Measurements from ENCODE around the gene TRMT2B. TPM values are rescaled to one million over a fixed set of nuclear protein-coding genes. Genes with fewer than 3 reads are reported as not detected.

TRMT2B gene, protein sequence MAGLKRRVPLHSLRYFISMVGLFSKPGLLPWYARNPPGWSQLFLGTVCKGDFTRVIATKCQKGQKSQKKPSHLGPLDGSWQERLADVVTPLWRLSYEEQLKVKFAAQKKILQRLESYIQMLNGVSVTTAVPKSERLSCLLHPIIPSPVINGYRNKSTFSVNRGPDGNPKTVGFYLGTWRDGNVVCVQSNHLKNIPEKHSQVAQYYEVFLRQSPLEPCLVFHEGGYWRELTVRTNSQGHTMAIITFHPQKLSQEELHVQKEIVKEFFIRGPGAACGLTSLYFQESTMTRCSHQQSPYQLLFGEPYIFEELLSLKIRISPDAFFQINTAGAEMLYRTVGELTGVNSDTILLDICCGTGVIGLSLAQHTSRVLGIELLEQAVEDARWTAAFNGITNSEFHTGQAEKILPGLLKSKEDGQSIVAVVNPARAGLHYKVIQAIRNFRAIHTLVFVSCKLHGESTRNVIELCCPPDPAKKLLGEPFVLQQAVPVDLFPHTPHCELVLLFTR
- 7.5 and 12.7 TPM in 2 replicates for total RNA-seq

DNA sequence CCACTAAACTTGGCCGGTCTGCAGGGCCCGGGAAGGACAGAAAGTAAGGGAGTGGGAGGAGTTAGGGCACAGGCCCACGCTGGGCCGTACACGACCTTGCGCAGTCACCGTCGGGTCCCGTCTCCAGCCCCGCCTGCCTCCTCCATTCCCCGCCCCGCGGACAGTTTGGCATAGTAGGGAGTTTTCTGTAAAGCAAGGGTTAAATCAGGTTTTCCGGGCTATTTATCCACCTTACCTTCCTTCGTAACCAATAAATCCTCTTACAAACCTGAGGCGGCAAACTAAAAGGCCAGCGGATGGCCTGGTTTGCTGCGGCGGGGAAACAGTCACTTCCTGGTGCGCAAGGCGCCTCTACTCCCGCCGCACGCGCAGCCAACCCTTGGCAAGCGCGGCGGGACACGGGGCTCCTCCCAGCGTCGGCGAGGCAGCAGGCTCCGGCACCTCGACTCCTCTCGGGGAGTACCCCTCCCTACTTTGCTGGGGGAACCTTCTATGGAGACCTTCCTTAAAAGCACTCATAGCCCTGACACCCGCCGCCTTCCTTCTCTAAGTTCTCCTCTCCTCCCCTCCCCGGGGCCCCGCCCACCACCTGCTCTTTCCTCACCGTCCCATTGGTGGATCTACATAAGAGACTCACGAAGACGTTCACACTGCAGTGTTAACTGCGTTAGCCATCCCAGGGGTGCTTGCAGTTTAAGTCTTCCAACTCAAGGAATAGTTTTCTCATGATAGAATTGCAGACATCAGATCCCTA is at the start of gene TRMT2B:
Gene TRMT2B, minus strand, starts transcription at position 563 of the 754 bp plus-strand sequence. CDS start 9,822 bp downstream, outside the sequence.

DNA sequence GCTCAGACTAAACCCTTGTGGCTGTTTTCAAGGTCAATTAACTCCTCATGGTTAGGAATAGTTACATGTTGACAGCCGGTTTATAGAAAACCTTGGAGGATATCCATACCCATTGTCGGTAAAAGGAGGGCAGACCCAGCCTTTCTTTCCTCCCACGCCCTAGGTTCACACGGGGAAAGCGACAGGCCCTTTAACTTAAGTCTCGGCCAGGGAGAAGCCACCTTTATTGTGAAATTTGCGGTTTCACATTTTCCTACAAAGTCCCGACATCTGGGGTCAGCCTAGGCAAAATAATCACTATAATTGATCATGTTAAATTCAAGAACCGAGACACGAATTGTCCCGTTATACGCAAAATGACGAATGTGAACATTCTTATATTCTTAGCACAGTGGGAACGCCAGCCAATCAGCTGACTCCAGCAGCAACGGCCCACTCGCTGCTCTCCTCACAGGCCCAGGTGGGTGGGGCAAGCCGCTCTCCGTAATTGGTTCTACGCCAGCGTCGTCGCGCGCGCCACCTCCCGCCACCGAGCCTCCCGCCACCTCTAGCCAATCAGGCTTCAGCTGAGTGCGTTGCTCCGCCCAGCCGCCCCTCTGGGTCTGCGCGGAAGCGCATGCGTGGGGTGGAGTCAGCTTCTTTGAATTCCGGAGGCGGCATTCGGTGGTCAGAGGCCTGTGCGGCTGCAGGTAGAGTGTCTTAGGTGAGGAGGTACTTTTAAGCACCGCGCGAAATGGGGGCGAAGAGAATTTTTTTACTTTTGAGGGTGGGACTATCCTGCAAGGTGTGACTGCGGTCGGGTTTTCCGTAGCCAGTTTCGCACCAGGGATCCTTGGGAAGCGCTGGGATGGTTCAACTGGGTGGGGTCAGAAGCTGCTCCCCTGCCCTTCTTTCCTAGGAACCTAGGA is 45.9 kb upstream of the TRMT2B start, which contains the start of gene CENPI:
Gene CENPI, plus strand, starts transcription at position 659 of the 908 bp plus-strand sequence. CDS start 2,867 bp downstream, outside the sequence.

DNA sequence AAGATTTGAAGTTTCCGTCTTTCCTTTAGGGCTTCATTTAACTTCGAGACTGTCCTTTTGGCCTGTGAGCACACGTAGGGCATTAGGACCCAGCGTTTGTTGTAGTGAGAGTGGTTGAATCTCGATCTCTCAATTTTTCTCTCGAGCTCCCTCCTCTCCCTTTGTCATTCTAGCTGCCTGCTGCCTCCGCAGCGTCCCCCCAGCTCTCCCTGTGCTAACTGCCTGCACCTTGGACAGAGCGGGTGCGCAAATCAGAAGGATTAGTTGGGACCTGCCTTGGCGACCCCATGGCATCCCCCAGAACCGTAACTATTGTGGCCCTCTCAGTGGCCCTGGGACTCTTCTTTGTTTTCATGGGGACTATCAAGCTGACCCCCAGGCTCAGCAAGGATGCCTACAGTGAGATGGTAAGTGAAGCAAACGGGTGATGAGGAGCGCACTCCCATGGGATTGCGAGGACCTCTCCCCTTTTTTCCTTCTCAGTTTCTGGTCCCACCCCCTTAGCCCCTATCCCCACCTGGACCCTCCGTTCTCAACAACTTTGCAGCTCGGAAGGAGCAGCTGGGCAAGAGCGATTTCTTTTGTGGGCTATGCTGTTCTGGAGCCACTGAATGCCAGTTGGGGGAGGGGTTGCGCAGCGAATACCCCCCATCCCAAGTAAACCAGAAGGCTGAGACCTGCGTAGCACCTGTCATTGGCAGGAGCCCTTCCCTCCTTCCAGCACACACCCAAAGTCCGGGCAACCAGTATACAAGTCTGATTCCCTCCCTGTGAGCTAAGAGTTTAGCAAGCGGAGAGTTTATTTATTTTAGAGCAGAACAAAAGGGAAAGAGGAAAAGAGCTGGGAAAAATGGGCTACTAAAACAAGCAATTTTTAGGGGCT is 27.0 kb upstream of the TRMT2B start, which contains the start of gene TMEM35A:
Gene TMEM35A, plus strand, starts transcription at position 164 of the 883 bp plus-strand sequence. Its CDS starts 124 bp downstream, at position 288.

DNA sequence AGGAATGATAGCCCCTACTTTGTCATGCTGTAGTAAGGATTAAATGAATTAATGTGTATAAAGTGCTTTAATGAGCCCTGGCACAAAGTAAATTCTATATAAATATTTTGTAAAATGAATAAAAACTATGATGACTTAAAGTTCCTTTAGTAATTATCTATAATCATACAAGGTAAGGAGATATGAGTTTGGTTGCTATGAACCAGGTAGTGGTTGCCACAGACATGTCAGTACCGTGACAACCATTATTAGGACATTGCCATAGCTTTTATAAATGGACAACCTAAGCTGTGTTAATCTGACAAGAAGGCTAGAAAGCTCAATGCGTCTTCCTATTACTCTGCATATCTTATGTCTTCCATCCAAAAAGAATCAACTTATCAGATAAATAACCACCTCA is 82.5 kb downstream of the TRMT2B start, which contains the start of gene ARL13A:
Gene ARL13A, plus strand, starts transcription at position 301 of the 400 bp plus-strand sequence. CDS start 3,982 bp downstream, outside the sequence.

Other genes starting within 250 kb of the TRMT2B start
- gene CSTF2, start 231.7 kb downstream of the TRMT2B start, total RNA-seq, result 10.2 and 18.1 TPM in 2 replicates
- gene NOX1, start 177.8 kb downstream of the TRMT2B start, total RNA-seq, result 0.11 TPM in 1 of 2 replicates, not detected in the other
- gene XKRX, start 123.2 kb downstream of the TRMT2B start, total RNA-seq, result 0.79 TPM in 1 of 2 replicates, not detected in the other
- not detected in 2 replicates for gene ARL13A, start 82.4 kb downstream of the TRMT2B start, total RNA-seq
- gene TMEM35A, start 26.8 kb upstream of the TRMT2B start, total RNA-seq, result not detected in 2 replicates
- 6.3 and 7.4 TPM in 2 replicates for gene CENPI, start 46.1 kb upstream of the TRMT2B start, total RNA-seq
- gene DRP2, start 167.7 kb upstream of the TRMT2B start, total RNA-seq, result under 0.01 and 0.11 TPM in 2 replicates
- gene TAF7L, start 239.2 kb upstream of the TRMT2B start, total RNA-seq, result under 0.01 TPM in 1 of 2 replicates, not detected in the other